Smooth muscle cell (in vitro differentiated cells): ENCODE results near the gene GADL1. TPM values are rescaled to one million over a fixed set of nuclear protein-coding genes. Genes with fewer than 3 reads are reported as not detected.
A peak's percentile ranks its signal among the peaks of the same experiment; 100 is the strongest.

Source experiments
- DNase-seq: peaks from one replicate; lab custom pipeline; 2025; ENCODE audit not compliant: unreplicated experiment; lab: John Stamatoyannopoulos, UW
- H2AFZ ChIP-seq: fragments of 200-600 bp; sonication (generic); 2 replicates; pipeline ENCODE4 v1.6.0; 2016; ENCODE audit warnings: antibody characterized with exemption, low read depth, mild to moderate bottlenecking
- H3F3A ChIP-seq: fragments of 200-600 bp; sonication (generic); 2 replicates; pipeline ENCODE4 v1.6.0; 2017; ENCODE audit warnings: antibody characterized with exemption, low read depth
- H3K27ac ChIP-seq: fragments of 200-600 bp; sonication (generic); 2 replicates; pipeline ENCODE4 v1.5.1; 2016; ENCODE audit warnings: low read depth, mild to moderate bottlenecking
- H3K27me3 ChIP-seq: fragments of 200-600 bp; sonication (generic); 2 replicates; pipeline ENCODE4 v1.6.1; 2016; ENCODE audit warnings: low read depth, mild to moderate bottlenecking
- H3K36me3 ChIP-seq: fragments of 200-600 bp; sonication (generic); 2 replicates; pipeline ENCODE4 v1.5.1; 2016; ENCODE audit warnings: low read depth
- H3K4me1 ChIP-seq: fragments of 200-600 bp; sonication (generic); 2 replicates; pipeline ENCODE4 v1.5.1; 2016; ENCODE audit warnings: low read depth
- H3K4me2 ChIP-seq: fragments of 200-600 bp; sonication (generic); 2 replicates; pipeline ENCODE4 v1.6.0; 2016; ENCODE audit warnings: mild to moderate bottlenecking
- H3K4me3 ChIP-seq: fragments of 200-600 bp; sonication (generic); 2 replicates; pipeline ENCODE4 v1.5.1; 2016; ENCODE audit warnings: mild to moderate bottlenecking
- H3K79me2 ChIP-seq: fragments of 200-600 bp; sonication (generic); 2 replicates; pipeline ENCODE4 v1.6.0; 2016; ENCODE audit warnings: low read depth, mild to moderate bottlenecking
- H3K9ac ChIP-seq: fragments of 200-600 bp; sonication (generic); 2 replicates; pipeline ENCODE4 v1.6.0; 2016; ENCODE audit warnings: low read depth
- H3K9me3 ChIP-seq: fragments of 200-600 bp; sonication (generic); replicated peaks from 2 replicates; pipeline ENCODE4 v1.5.1; 2016; ENCODE audit warnings: low read depth
- H4K20me1 ChIP-seq: fragments of 200-600 bp; sonication (generic); 2 replicates; pipeline ENCODE4 v1.6.0; 2016; ENCODE audit warnings: low read depth
- WGBS: methylation state at CpG from one replicate; pipeline ENCODE4 v1.1.7; 2016; ENCODE audit warnings: low lambda C conversion rate; 5-methylcytosine and 5-hydroxymethylcytosine counted together
- polyA plus RNA-seq: library from polyadenylated mRNA; unstranded; fragments of >200 nt; fragmentation: Nextera tagmentation; extraction: Ambion mirVana; gene quantifications from 2 replicates; pipeline ENCODE4 v1.2.1, GENCODE V29; 2016
- total RNA-seq: library from RNA; depleted of rRNA; stranded (reverse); fragments of >200 nt; gene quantifications from 2 replicates; pipeline ENCODE4 v1.2.3, GENCODE V29; 2014
- TF ChIP-seq, protein P1 (sequence below): fragments of 200-600 bp; sonication (generic); IDR thresholded peaks from 2 replicates; pipeline ENCODE4 v1.5.1; 2017; ENCODE audit warnings: borderline replicate concordance, mild to moderate bottlenecking, antibody characterized with exemption; ENCODE audit not compliant: insufficient read depth, poor library complexity, severe bottlenecking

Gene GADL1
- total and polyA plus RNA-seq, 2 experiments from 2014 or later: not detected

DNA sequence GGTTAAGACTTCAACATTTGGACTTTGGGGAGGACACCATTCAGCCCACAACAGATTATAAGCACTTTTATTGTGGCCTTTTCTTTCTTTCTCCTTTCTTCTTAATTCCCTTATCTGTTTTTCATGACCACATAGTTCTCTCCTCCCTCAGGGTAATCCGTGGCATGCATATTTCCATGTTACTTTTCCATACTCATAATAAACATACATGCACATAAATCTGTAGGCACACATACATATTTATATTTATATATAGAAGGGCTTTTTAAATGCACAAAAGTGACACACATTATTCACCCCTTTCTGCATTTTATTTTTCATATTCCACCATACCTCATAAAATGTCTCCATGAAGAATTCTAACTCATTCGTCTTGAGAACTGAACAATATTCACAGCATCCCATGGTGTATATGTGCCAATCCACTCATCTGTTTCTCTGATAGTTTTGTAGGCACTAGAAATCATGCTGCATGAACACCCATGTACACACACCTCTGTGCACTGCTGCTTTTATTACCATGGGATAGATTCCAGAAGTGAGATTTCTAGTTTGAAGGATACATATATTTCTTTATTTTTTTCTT is 38.1 kb upstream of the GADL1 start:
- H3K9me3 ChIP-seq: no peaks in the 10 kb centered on the region
- no peaks in the 10 kb centered on the region for H3F3A ChIP-seq
- TF ChIP-seq, protein P1, sequence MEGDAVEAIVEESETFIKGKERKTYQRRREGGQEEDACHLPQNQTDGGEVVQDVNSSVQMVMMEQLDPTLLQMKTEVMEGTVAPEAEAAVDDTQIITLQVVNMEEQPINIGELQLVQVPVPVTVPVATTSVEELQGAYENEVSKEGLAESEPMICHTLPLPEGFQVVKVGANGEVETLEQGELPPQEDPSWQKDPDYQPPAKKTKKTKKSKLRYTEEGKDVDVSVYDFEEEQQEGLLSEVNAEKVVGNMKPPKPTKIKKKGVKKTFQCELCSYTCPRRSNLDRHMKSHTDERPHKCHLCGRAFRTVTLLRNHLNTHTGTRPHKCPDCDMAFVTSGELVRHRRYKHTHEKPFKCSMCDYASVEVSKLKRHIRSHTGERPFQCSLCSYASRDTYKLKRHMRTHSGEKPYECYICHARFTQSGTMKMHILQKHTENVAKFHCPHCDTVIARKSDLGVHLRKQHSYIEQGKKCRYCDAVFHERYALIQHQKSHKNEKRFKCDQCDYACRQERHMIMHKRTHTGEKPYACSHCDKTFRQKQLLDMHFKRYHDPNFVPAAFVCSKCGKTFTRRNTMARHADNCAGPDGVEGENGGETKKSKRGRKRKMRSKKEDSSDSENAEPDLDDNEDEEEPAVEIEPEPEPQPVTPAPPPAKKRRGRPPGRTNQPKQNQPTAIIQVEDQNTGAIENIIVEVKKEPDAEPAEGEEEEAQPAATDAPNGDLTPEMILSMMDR: no peak
- DNase-seq: no peak
- no peak overlapping the region for H3K4me3 ChIP-seq
- 72% methylated on average over 2 of the region's 2 CpGs for whole genome bisulfite sequencing
- no peaks in the 10 kb centered on the region for H3K79me2 ChIP-seq
- H3K4me2 ChIP-seq: no peak overlapping the region
- no peaks in the 10 kb centered on the region for H4K20me1 ChIP-seq
- H3K36me3 ChIP-seq: no peaks in the 10 kb centered on the region
- no peak overlapping the region for H3K9ac ChIP-seq
- no peaks in the 10 kb centered on the region for H3K4me1 ChIP-seq
- no peak overlapping the region for H2AFZ ChIP-seq
- no peak overlapping the region for H3K27ac ChIP-seq
- no peaks in the 10 kb centered on the region for H3K27me3 ChIP-seq

DNA sequence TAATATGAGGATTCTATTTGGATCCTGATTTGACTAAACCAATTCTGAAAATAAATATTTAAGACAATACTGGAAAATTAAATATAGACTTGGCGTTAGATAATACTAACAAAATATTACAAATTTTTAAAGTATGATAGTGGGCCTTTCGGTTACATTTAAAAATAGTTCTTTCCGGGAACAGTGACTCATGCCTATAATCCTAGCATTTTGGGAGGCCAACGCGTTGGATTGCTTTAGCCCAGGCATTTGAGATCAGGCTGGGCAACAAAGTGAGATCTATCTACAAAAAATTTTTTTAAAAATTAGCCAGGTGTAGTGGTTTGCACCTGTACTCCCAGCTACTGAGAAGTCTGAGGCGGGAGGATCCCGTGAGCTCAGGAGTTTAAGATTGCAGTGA is 30.3 kb upstream of the GADL1 start:
- Histone ChIP-seq H3K4me2 (peak overlapping the region; percentile 34), H3K79me2 (no peaks in the 10 kb centered on the region), H3K27ac (no peak overlapping the region), H3K9ac (no peak overlapping the region), H3K4me3 (no peak overlapping the region), H3K9me3 (no peaks in the 10 kb centered on the region), H2AFZ (no peak overlapping the region), H3K27me3 (no peaks in the 10 kb centered on the region), H4K20me1 (no peaks in the 10 kb centered on the region), H3K4me1 (no peaks in the 10 kb centered on the region), H3F3A (no peaks in the 10 kb centered on the region), H3K36me3 (no peaks in the 10 kb centered on the region)
- 42% methylated on average over 7 of the region's 7 CpGs for WGBS
- DNase-seq: no peak
- TF ChIP-seq, protein P1: no peak

DNA sequence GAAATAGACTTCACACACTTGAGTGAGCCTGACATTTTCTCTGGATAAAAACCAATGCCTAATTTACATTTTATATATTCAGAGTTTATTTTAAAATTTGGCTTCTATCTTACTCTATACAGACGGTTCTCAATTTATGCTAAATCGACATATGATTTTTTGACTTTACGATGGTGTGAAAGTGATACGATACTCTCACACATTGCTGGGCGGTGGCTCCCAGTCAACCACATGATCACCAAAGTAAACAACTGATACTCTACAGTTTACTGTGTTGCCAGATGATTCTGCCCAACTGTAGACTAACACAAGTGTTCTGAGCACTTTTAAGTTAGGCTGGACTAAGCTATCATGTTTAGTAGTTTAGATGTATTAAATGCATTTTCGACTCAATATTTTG is 25.1 kb upstream of the GADL1 start:
- no peaks in the 10 kb centered on the region for H3K27me3 ChIP-seq
- TF ChIP-seq, protein P1: no peak
- WGBS: 93% methylated on average over 6 of the region's 6 CpGs
- H3F3A ChIP-seq: no peaks in the 10 kb centered on the region
- no peaks in the 10 kb centered on the region for H3K36me3 ChIP-seq
- H3K4me2 ChIP-seq: no peak overlapping the region
- H3K27ac ChIP-seq: no peak overlapping the region
- H3K4me3 ChIP-seq: no peak overlapping the region
- no peaks in the 10 kb centered on the region for H3K79me2 ChIP-seq
- no peaks in the 10 kb centered on the region for H3K4me1 ChIP-seq
- H3K9me3 ChIP-seq: no peaks in the 10 kb centered on the region
- no peak for DNase-seq
- H2AFZ ChIP-seq: no peak overlapping the region
- no peak overlapping the region for H3K9ac ChIP-seq
- no peaks in the 10 kb centered on the region for H4K20me1 ChIP-seq

DNA sequence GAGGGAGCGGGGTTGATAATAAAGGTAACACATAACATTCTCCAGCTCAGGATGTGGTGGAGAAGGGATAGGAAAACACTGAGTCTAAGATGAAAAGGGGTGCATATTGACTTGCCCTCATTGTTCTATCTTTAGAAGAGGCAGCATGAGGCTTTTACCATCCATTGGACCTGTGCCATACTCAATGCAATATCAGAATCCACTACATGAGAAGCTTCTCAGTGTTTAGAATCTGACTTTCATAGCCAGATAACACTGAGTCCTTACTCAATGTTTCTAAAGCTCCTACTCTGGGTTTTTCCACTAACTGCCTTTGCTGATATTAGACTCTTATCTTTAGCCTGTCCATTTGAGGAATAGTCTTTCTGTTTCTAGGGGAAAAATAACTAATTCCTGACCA is 24.3 kb upstream of the GADL1 start:
- Histone ChIP-seq H3K27me3 (no peaks in the 10 kb centered on the region), H4K20me1 (no peaks in the 10 kb centered on the region), H3K4me2 (no peak overlapping the region), H3K4me3 (no peak overlapping the region), H3K4me1 (no peaks in the 10 kb centered on the region), H2AFZ (no peak overlapping the region), H3K36me3 (no peaks in the 10 kb centered on the region), H3K9ac (no peak overlapping the region), H3F3A (no peaks in the 10 kb centered on the region), H3K79me2 (no peaks in the 10 kb centered on the region), H3K27ac (no peak overlapping the region), H3K9me3 (no peaks in the 10 kb centered on the region)
- no peak for DNase-seq
- TF ChIP-seq, protein P1: no peak
- 100% methylated on average over 1 of the region's 1 CpG for WGBS
